WI38 (cell line): ENCODE results near the gene GALNT17.

Experiments
- H3K4me3 ChIP-seq: 2 replicates; pipeline ENCODE4 v1.5.1; 2011; ENCODE audit warnings: low read depth, mild to moderate bottlenecking, control low read depth, low read length
- TF ChIP-seq, protein P1 (sequence below): IDR thresholded peaks from 2 replicates; pipeline ENCODE4 v1.5.1; 2012; ENCODE audit warnings: low read depth, mild to moderate bottlenecking, control low read depth, low read length

Gene GALNT17

GRCh38 chr7:71480791-71481190 is 348.8 kb downstream of the GALNT17 start:
- no peak overlapping the region for H3K4me3 ChIP-seq
- TF ChIP-seq, protein P1, sequence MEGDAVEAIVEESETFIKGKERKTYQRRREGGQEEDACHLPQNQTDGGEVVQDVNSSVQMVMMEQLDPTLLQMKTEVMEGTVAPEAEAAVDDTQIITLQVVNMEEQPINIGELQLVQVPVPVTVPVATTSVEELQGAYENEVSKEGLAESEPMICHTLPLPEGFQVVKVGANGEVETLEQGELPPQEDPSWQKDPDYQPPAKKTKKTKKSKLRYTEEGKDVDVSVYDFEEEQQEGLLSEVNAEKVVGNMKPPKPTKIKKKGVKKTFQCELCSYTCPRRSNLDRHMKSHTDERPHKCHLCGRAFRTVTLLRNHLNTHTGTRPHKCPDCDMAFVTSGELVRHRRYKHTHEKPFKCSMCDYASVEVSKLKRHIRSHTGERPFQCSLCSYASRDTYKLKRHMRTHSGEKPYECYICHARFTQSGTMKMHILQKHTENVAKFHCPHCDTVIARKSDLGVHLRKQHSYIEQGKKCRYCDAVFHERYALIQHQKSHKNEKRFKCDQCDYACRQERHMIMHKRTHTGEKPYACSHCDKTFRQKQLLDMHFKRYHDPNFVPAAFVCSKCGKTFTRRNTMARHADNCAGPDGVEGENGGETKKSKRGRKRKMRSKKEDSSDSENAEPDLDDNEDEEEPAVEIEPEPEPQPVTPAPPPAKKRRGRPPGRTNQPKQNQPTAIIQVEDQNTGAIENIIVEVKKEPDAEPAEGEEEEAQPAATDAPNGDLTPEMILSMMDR = no peak

DNA sequence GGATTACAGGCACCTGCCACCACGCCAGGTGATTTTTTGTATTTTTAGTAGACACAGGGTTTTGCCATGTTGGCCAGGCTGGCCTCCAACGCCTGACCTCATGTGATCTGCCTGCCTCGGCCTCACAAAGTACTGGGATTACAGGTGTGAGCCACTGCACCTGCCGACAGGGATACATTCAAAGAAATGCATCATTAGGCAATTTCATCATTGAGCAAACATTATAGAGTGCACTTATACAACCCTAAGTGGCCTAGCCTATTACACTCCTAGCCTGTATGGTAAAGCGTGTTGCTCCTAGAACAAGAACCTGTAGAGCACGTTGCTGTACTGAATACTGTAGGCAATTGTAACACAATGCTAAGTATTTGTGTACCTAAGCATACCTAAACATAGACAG is 350.3 kb downstream of the GALNT17 start:
- TF ChIP-seq, protein P1 = no peak
- no peak overlapping the region for H3K4me3 ChIP-seq

- H3K4me3 ChIP-seq = no peak overlapping the region
- TF ChIP-seq, protein P1 = no peak
Observed at GRCh38 chr7:71484380-71484779, 352.4 kb downstream of the GALNT17 start.

DNA sequence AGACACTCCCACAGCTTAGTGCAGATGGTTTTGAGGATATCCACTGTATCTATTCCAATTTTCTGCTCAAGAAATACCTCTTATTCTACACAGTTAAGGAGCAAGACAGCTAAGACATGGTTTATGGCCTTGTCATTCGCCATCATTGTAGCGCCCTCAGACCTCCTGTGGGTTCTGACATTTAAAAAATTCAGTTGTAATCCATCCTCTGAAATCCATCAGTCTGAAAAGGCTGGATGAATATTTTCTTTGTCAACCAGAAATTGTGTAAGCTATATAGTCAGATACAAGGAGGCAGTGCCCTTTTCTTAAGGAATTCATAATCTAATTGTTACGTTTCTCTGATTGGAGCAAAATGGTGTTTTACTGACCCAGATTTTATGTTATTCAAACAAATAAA is 353.6 kb downstream of the GALNT17 start:
- no peak overlapping the region for H3K4me3 ChIP-seq
- TF ChIP-seq, protein P1 = no peak

DNA sequence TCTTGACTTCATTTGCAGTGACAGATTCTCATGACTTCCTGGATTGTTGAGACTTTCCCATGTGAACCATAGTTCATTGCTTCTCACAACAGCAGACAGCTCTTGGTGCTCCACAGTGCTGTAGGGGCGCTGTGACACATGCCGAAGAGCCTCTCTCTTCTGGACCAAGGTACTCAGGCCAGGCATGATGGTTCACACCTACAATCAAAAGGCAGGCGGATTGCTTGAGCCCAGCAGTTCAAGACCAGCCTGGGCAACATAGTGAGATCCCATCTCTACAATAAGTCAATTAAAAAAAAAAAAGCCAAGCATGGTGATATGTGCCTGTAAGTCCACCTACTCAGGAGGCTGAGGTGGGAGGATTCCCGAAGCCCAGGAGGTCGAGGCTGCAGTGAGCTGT is 354.5 kb downstream of the GALNT17 start:
- no peak overlapping the region for H3K4me3 ChIP-seq
- TF ChIP-seq, protein P1 = no peak

DNA sequence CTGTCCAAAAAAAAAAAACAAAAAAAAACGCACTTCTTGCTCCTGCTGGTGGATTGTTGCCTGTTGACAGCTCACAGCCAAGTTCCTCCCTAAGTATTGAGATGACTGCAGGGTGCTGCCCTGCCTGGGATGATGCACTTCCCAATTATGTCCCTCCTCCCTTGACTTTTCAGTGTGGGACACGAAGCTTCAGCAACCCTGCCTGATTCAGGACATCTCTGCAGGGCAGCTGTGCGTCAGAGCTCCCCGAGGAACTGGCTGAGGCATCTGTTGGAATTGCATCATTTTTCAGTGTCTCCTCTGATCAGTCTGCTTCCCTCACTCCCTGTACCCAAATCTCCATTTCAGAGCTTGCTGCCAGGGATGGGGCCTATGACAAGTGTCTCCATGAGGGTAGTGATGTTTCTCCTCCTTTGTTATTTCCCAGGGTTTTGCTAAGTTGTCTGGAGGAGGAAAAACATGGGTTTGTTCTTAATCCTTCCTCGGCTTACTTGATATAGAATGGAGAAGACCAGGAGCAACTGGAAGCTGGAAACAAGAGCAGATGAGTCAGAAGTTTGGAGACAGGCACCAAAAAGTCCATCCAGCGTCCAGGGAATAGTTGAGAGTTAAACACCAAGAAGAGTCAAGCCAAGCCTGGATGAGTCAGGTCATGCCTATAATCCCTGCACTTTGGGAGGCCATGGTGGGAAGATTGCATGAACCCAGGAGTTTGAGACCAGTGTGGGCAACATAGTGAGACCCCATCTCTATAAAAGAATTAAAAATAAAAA is 355.1 kb downstream of the GALNT17 start:
- H3K4me3 ChIP-seq = no peak overlapping the region
- TF ChIP-seq, protein P1 = no peak

GRCh38 chr7:71488308-71488707 is 356.4 kb downstream of the GALNT17 start:
- TF ChIP-seq, protein P1 = no peak
- no peak overlapping the region for H3K4me3 ChIP-seq
